Measurements from ENCODE around the gene PCDHGA1.

The PCDHGA1 gene

DNA sequence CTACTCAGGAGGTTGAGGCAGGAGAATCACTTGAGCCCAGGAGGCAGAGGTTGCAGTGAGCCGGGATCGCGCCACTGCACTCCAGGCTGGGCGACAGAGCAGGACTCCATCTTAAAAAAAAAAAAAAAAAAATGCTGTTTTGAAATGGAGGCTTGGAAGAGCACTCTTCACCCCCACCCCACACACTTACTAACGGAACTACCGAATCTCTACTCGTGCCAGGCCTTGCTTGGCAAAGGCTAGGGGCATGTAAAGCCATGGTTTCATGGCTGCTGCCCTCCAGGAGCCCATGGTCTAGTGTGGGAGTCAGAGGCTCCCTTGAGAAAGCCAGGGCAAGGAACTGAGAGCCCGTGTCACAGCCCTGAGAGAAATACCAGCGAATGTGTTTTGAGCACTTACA is 179.8 kb downstream of the PCDHGA1 start:
- in situ Hi-C loops (cut with HindIII; ENCODE audit: low sequenced_read_pairs): loop anchor here (5.0 kb wide), 1 partner anchor 68 kb away; no protein-coding TSS in a partner anchor

DNA sequence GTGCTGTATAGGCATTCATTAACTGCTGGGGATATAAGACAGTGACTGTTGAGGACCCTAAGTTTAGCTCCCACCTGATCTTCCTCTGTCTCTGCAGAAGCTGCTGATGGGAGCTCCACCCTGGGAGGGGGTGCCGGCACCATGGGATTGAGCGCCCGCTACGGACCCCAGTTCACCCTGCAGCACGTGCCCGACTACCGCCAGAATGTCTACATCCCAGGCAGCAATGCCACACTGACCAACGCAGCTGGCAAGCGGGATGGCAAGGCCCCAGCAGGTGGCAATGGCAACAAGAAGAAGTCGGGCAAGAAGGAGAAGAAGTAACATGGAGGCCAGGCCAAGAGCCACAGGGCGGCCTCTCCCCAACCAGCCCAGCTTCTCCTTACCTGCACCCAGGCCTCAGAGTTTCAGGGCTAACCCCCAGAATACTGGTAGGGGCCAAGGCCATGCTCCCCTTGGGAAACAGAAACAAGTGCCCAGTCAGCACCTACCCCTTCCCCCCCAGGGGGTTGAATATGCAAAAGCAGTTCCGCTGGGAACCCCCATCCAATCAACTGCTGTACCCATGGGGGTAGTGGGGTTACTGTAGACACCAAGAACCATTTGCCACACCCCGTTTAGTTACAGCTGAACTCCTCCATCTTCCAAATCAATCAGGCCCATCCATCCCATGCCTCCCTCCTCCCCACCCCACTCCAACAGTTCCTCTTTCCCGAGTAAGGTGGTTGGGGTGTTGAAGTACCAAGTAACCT is 180.7 kb downstream of the PCDHGA1 start:
- in situ Hi-C loops (cut with HindIII; ENCODE audit: low sequenced_read_pairs): loop anchor here (5.0 kb wide), 1 partner anchor 69 kb away; no protein-coding TSS in a partner anchor

DNA sequence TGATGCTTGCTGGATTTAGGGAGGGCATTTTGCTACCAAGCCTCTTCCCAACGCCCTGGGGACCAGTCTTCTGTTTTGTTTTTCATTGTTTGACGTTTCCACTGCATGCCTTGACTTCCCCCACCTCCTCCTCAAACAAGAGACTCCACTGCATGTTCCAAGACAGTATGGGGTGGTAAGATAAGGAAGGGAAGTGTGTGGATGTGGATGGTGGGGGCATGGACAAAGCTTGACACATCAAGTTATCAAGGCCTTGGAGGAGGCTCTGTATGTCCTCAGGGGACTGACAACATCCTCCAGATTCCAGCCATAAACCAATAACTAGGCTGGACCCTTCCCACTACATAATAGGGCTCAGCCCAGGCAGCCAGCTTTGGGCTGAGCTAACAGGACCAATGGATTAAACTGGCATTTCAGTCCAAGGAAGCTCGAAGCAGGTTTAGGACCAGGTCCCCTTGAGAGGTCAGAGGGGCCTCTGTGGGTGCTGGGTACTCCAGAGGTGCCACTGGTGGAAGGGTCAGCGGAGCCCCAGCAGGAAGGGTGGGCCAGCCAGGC is 181.5 kb downstream of the PCDHGA1 start:
- in situ Hi-C loops (cut with HindIII; ENCODE audit: low sequenced_read_pairs): loop anchor here (5.0 kb wide), 1 partner anchor 70 kb away; no protein-coding TSS in a partner anchor

DNA sequence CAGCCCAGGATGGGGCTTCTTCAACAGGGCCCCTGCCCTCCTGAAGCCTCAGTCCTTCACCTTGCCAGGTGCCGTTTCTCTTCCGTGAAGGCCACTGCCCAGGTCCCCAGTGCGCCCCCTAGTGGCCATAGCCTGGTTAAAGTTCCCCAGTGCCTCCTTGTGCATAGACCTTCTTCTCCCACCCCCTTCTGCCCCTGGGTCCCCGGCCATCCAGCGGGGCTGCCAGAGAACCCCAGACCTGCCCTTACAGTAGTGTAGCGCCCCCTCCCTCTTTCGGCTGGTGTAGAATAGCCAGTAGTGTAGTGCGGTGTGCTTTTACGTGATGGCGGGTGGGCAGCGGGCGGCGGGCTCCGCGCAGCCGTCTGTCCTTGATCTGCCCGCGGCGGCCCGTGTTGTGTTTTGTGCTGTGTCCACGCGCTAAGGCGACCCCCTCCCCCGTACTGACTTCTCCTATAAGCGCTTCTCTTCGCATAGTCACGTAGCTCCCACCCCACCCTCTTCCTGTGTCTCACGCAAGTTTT is 182.1 kb downstream of the PCDHGA1 start:
- in situ Hi-C loops (cut with HindIII; ENCODE audit: low sequenced_read_pairs): loop anchor here (5.0 kb wide), 1 partner anchor 70 kb away; no protein-coding TSS in a partner anchor

DNA sequence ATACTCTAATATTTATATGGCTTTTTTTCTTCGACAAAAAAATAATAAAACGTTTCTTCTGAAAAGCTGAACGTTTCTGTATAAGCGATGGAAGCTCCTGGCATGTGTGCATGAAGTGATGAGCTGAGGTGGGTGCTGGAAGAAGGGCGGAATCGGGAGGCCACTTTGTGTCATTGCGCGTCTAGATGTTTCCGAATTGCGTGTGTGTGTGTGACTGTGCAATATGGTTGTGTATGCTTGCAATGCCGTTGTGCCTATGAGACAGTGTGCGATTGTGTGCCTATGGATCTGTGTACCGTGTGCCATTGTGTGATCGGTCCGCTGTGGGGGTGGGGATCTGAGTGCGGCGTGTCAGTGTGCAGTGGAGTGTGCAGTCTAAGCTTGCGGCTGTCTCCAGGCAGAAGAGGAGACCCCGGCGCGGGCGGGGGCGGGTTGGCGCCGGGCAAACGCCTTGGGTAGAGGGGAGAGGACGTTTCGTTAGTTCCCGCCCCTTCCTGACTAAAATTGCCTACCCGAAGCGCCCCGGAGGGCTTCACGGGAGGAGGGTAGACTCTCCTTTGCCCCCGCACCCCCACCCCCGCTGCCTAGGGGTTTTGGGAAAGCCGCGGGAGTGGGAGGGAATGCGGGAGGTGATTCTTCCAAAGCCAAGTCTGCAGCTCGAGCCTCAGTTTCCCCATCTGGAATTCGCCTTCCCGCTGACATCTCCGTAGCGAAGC is 182.8 kb downstream of the PCDHGA1 start:
- in situ Hi-C loops (cut with HindIII; ENCODE audit: low sequenced_read_pairs): loop anchor here (5.0 kb wide), 1 partner anchor 71 kb away; no protein-coding TSS in a partner anchor

DNA sequence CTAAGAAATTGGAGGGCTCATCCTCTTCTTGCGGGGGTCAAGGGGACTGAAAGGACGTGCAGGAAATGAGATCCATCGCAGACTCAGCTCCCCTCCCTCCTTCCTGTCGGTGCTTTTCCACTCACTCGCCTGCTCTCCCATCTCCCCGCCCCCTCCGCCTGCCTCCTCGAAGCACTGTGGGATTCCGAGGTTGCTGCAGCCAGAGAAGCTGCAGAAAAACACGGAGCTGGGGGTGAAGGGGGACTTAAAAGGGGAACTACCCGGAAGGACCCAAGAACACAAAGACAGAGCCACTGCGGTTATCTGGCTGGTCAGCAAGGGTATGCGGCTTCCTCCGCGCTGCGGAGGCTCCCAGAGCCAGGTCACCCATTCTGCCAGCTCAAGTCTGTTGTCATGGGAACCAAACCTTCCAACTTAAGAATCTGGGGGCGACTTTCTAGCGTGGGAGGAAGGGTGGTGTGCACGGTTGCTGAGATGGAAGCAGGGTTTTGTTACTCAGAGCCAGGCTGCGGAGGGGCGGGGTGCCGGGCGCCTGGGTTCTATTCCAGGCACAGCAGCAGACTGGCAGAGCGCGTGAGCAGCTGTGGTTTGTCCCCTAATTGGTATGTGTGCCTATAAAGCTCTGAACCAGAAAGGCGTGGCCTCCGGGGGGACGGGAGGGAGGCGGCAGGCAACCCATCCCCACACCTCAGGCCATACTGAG is 183.5 kb downstream of the PCDHGA1 start:
- in situ Hi-C loops (cut with HindIII; ENCODE audit: low sequenced_read_pairs): loop anchor here (5.0 kb wide), 1 partner anchor 71 kb away; no protein-coding TSS in a partner anchor

DNA sequence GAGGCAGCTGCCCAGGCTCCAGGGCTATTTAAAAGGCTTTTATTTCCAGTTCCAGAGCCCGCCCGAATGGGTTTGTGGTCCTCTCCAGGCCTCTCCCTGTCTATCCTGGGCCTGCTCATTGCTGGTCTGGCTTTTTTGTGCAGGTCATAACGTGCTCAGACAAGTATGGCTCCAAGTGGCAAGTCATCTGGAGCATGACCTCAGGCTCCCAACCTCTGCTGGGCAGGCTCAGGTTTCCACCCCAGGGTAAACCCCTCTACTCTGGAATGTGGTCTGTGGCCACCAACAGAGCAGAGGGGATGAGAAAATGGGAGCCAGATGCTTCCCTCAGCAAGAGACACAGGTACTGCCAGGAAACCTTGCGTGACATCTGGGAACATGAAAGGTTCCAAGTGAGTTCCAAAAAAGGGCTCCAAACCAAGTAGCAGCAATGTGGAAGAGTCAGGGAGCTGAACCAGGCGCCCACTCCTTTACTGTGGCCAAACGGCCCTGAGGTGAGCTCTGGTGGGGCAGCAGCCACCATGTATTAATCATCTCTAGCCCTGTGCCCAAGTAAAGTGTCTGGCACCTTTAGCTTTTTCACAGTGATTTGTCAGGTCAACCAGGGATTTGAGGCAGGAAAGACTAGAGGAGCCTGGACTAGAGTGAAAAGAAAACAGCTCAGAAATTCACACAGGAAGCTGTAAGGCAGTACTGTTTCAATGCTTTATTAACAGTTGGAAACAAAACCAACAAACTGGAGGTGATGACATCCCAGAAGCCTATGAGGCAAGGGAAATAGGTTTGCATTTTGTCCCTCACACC is 184.2 kb downstream of the PCDHGA1 start:
- in situ Hi-C loops (cut with HindIII; ENCODE audit: low sequenced_read_pairs): loop anchor here (5.0 kb wide), 1 partner anchor 72 kb away; no protein-coding TSS in a partner anchor

DNA sequence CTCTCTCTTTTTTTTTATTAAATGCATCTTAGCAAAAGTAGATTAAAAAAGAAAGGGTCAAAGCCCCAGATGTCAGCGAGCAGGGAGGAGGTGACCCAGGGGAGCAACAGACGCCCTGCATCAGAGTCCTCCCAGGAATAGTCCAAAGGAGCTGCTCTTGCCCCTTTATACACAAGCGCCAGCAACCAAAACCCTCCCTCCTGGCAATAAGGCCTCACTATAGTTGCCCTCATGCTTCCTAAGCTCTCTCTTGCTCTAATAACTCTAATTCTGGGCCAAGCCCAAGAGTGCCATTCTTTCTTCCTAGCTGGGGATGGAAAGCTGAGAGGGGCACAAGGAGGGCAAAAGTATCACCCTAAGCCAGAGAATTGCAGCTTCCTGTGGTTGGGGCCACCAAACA is 184.8 kb downstream of the PCDHGA1 start:
- in situ Hi-C loops (cut with HindIII; ENCODE audit: low sequenced_read_pairs): no loop called here

DNA sequence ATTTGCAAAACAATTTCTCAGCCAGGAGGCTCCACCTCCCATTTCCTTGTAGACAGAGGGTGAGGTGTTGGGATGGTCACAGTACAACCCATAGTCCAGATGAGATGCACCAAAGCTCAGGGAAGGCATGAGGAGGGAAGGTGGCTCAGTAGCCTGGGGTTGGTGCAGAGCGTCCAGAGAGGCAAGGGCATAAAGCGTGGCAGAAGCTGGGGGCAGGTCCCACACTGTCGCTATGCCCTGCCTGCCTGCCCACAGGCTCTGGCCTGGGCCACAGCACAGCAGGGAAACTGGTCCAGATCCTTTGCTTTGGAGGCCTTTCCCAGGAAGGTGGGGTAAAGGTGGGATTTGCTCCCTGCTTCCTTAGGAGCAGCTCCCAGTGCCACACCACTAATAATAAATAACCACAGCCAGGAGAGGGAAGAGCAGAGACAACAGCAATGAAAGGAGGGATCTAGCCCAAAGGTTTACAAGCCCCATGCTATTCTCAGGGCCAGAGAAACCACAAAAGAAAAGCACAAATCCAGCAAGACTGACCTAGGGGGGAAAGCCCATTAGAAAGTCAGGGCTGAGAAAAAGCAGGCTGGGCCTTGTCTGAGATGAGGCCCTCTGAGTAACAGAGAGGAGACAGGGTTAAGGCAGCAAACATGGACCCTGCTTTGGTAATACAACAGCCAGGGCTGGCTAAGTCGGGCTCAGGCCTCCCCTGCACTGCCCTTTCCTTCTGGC is 185.8 kb downstream of the PCDHGA1 start:
- in situ Hi-C loops (cut with HindIII; ENCODE audit: low sequenced_read_pairs): no loop called here

DNA sequence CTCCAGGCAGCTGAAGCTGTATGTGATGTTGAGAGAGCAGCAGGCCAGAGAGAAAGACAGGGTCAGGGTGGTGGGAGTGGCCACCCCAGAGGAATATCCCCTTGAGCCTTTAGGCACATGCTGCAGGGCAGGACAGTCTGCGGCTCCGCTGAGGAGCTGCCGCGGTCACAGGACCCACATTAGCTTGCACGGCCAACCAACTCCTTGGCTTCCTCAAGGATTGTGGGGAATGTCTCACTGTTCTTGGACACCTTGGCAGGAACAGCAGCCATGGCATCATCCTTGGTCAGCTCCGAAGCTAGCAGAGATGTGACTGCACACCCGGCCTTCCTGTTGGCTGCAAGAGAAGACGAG is 186.3 kb downstream of the PCDHGA1 start:
- in situ Hi-C loops (cut with HindIII; ENCODE audit: low sequenced_read_pairs): no loop called here

DNA sequence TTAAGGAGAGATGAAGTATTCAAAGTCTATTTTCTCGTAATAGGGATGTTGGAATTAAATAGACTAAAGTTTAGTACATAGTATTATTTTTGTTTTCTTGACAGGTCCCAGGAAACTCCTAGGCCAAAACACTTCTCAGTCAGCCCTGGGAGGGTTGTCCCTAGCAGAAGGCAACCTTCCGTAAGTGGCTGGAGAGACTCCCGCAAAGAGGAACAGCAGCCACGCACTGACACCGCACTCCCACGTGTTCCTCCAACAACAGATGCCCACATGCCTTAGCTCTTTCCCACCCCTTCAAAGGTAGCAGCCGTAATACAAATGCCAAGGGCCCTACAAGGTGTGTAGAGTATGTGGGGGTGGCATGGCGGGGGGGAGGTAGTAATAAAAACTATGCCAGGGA is 187.0 kb downstream of the PCDHGA1 start:
- in situ Hi-C loops (cut with HindIII; ENCODE audit: low sequenced_read_pairs): no loop called here

DNA sequence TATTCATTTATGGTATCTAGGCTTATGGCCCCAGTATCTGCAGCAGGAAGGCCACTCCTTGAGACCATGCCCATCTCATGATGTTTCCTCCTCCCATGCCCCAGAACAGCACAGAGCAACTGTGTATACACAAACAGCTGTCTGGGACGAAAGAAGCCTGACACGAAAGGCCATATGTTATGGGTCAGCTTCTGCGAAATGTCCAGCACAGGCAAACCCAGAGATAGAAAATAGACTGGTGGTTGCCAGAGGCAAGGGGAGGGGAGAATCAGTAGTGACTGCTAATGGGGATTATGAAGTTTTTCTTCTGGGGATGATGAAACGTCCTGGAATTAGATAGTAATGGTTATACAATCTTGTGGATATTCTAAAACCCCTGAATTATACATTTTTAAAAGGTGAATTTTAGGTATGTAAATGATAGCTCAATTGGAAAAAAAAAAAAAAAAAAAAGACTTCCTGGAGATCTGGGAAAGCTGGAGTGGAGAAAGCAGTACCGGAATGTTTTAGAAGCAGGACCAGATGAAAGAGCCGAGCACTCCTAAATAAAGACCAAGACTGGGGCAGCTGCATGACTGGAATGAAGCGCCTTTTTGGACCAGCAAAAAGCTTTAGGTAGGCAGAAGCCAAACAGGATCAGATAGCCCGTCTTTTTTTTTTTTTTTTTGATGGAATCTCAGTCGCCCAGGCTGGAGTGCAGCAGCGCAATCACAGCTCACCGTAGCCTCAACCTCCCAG is 187.7 kb downstream of the PCDHGA1 start:
- in situ Hi-C loops (cut with HindIII; ENCODE audit: low sequenced_read_pairs): no loop called here

DNA sequence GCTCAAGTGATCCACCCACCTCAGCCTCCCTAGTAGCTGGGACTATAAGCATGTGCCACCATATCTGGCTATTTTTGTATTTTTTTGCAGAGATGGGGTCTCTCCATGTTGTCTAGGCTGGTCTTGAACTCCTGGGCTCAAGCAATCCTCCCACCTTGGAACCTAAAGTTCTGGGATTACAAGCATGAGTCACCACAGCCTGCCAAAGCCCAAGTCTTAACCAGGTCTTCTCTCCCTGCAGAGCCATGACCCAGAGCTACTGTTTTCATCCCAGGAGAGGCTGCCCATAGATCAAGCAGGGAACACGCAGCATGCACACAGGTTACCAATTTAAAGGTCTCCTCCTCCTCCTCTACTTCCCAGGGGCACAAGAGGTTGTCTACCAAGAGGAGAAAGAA is 188.3 kb downstream of the PCDHGA1 start:
- in situ Hi-C loops (cut with HindIII; ENCODE audit: low sequenced_read_pairs): no loop called here

DNA sequence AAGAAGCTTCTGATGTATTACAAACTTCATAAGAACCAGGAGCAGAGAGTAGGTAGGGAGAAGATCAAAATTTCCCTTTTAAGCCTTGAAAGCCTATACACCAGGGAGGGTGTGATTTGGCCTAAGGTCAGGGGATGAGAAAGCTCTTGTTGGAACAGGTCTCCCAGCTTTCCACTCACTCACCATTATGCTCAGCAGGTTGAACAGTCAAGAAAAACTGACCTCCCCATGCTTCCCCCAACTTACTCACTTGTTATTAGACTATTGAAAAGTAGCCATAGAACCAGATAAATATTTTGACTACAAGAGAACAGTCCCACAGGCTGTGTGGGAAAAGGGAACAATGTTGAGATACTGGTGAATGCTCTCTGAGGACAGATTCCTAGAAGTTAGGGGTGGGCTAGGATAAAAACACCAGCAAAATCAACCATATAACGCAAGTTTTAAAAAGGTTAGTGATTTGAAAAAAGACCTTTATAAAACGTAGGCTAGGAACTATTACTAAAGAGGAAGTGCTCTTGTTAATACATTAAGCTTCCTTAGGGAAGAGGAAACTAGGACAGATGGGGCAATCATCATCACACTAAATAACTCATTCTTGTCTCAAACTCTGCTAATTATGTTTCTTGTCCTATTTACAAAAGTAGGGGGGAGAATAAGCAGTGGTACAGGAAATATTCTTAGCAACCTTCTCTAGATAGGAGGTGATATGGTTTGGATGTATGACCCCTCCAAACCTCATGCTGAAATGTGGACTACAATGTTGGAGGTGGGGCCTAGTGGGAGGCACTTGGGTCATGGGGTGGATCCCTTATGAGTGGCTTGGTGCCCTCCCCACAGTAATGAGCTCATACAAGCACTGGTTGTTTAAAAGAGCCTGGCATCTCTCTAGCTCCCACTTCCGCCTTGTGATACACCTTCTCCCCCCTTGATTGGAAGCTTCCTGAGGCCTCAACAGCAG is 189.6 kb downstream of the PCDHGA1 start:
- in situ Hi-C loops (cut with HindIII; ENCODE audit: low sequenced_read_pairs): loop anchor here (5.0 kb wide), 2 partner anchors 33 to 37 kb away; partner anchors contain the start of genes PCDHGC4 and PCDHGC5

DNA sequence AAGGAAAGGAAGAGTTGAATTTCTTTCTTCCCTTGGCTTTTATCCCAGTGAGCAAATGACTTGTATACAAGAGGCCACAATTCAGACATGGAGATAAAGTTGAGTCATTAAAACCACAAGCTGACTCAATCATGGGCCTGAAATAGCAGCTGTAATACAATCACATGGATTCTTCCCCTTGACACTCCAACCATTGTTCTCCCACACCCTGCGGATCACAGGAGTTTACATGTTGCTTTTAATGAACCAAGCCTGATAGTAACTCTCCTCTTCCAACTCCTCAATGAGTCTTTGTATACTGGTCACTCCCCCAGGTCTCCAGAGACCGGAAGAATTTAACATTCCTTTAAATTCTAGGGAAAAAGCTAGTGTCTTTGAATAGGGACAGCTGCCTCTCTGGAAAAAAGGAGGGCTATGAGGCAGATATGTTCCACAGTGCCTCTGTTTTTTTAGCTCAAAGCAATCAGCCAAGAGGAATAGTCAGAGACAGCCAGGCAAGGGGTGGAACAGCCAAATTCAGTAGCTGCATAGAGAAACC is 191.0 kb downstream of the PCDHGA1 start:
- in situ Hi-C loops (cut with HindIII; ENCODE audit: low sequenced_read_pairs): loop anchor here (5.0 kb wide), 2 partner anchors 34 to 36 kb away; partner anchors contain the start of genes PCDHGC4 and PCDHGC5

DNA sequence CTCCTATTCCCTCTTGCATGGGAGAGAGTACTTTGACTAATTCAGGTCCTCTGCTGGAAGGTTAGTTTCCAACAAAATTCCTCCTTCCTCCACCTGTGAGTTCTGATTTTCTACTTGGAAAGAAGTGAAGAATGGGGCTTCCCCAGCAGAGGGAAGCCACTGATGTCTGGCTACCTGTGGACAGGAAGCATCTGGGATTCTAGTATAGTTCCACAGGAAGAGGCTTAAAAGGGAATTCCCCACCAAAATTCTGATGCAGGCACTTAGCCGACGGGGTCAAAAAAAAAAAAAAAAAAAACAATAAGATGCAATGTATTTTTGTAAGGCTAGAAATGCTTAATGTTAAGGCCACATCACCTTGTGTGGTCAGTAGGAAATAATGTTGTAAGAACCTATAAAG is 192.0 kb downstream of the PCDHGA1 start:
- in situ Hi-C loops (cut with HindIII; ENCODE audit: low sequenced_read_pairs): loop anchor here (5.0 kb wide), 2 partner anchors 35 kb away; partner anchors contain the start of genes PCDHGC4 and PCDHGC5

DNA sequence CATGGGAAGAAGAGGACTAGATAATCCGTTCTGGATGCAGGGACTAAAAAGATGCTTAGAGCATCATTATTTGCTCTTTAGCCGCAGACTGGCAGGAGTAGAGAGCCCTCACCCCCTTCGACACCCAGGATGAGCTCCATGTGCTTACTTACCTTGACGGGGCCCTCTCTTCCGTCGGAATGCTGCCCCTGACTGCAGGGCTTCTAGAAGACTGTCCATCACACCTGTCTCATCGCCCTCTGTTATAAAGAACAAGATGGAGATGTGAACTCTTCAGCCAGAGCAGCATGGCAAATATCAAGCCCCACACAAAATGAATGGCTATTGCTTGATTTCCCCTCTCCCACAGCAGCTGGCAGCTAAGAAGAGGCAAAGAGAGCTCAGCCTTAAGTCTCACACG is 193.7 kb downstream of the PCDHGA1 start:
- in situ Hi-C loops (cut with HindIII; ENCODE audit: low sequenced_read_pairs): loop anchor here (5.0 kb wide), 2 partner anchors 33 to 37 kb away; partner anchors contain the start of genes PCDHGC4 and PCDHGC5

All from endothelial cell of hepatic sinusoid (primary cell).